HepG2 (cell line): Measurements from ENCODE around the gene TNFAIP8L1. TPM values are rescaled to one million over a fixed set of nuclear protein-coding genes. Genes with fewer than 3 reads are reported as not detected.

Experiments
- BHLHE40 ChIP-seq: IDR thresholded peaks from 2 replicates; pipeline ENCODE4 v1.6.1; 2011; ENCODE audit warnings: low read length, improper control_type of control experiment
- DNMT1 ChIP-seq: sonication (generic); formaldehyde crosslinking; IDR thresholded peaks from 2 replicates; pipeline ENCODE4 v1.5.1; 2020; ENCODE audit warnings: mild to moderate bottlenecking, missing genetic modification reagents
- ETV5 ChIP-seq: IDR thresholded peaks from 2 replicates; pipeline ENCODE4 v1.6.1; 2018; ENCODE audit warnings: missing biosample characterization, missing genetic modification reagents, inconsistent platforms, borderline replicate concordance
- FOSL2 ChIP-seq: sonication (generic); formaldehyde crosslinking; IDR thresholded peaks from 2 replicates; pipeline ENCODE4 v1.4.0; 2020; ENCODE audit warnings: missing genetic modification reagents
- NBN ChIP-seq: fragments of 450-650 bp; conservative IDR thresholded peaks from 2 replicates; pipeline ENCODE4 v1.6.1; 2017
- PPARG ChIP-seq: conservative IDR thresholded peaks from 2 replicates; pipeline ENCODE4 v1.6.1; 2016; ENCODE audit warnings: missing biosample characterization, missing genetic modification reagents
- SALL1 ChIP-seq: sonication (generic); formaldehyde crosslinking; IDR thresholded peaks from 2 replicates; pipeline ENCODE4 v1.8.0; 2022; ENCODE audit warnings: mild to moderate bottlenecking, missing genetic modification reagents
- SALL2 ChIP-seq: sonication (generic); formaldehyde crosslinking; IDR thresholded peaks from 2 replicates; pipeline ENCODE4 v1.8.1; 2023; ENCODE audit warnings: mild to moderate bottlenecking, missing genetic modification reagents, inconsistent platforms
- SRSF1 ChIP-seq: fragments of 200-400 bp; formaldehyde crosslinking; optimal IDR thresholded peaks from 2 replicates; pipeline ENCODE3; 2017; ENCODE audit warnings: mild to moderate bottlenecking, low read depth, low read length, moderate library complexity
- ZNF143 ChIP-seq: sonication (generic); formaldehyde crosslinking; IDR thresholded peaks from 2 replicates; pipeline ENCODE4 v1.4.0; 2020; ENCODE audit warnings: missing genetic modification reagents
- ZNF30 ChIP-seq: sonication (generic); formaldehyde crosslinking; IDR thresholded peaks from 2 replicates; pipeline ENCODE4 v1.5.0; 2020; ENCODE audit warnings: mild to moderate bottlenecking, missing genetic modification reagents
- ZNF543 ChIP-seq: sonication (generic); formaldehyde crosslinking; IDR thresholded peaks from 2 replicates; pipeline ENCODE4 v1.4.0; 2020; ENCODE audit warnings: mild to moderate bottlenecking, missing genetic modification reagents
- ZNF720 ChIP-seq: sonication (generic); formaldehyde crosslinking; IDR thresholded peaks from 2 replicates; pipeline ENCODE4 v1.4.0; 2020; ENCODE audit warnings: missing genetic modification reagents
- ZNF83 ChIP-seq: sonication (generic); formaldehyde crosslinking; IDR thresholded peaks from 2 replicates; pipeline ENCODE4 v1.4.0; 2020; ENCODE audit warnings: missing genetic modification reagents, mild to moderate bottlenecking, borderline replicate concordance
- ZNF891 ChIP-seq: sonication (generic); formaldehyde crosslinking; IDR thresholded peaks from 2 replicates; pipeline ENCODE4 v1.5.0; 2020; ENCODE audit warnings: mild to moderate bottlenecking, missing genetic modification reagents
- ZZZ3 ChIP-seq: sonication (generic); formaldehyde crosslinking; IDR thresholded peaks from 2 replicates; pipeline ENCODE4 v1.4.0; 2020; ENCODE audit warnings: missing genetic modification reagents, mild to moderate bottlenecking, borderline replicate concordance
- polyA plus RNA-seq, 8 experiments: library from polyadenylated mRNA; depleted of rRNA in 3 of 8; stranded (reverse) in 7 of 8; unstranded in 1 of 8; fragments of >200 nt; fragmentation: Illumina TruSeq in 4 of 8; extraction: Trizol in 4 of 8; gene quantifications; 2 replicates each; pipeline versions ENCODE4 v1.2.1 to v1.2.3, GENCODE V29; 2011 to 2016; ENCODE audit warnings: low read depth in 4 of 8, missing spikeins in 1 of 8, mixed read lengths in 1 of 8; ENCODE audit not compliant: insufficient read depth in 1 of 8
- total RNA-seq, 5 experiments: library from RNA; depleted of rRNA; stranded (reverse); fragments of >200 nt; fragmentation: Illumina TruSeq; extraction: Trizol; gene quantifications; 2 replicates each; pipeline ENCODE4 v1.2.3, GENCODE V29; 2016; ENCODE audit warnings: low read depth in 1 of 5
- TF ChIP-seq, protein P1 (sequence below): sonication (generic); formaldehyde crosslinking; IDR thresholded peaks from 2 replicates; pipeline ENCODE4 v1.5.0; 2020; ENCODE audit warnings: mild to moderate bottlenecking, missing genetic modification reagents, borderline replicate concordance
- TF ChIP-seq, protein P2 (sequence below): sonication (generic); formaldehyde crosslinking; IDR thresholded peaks from 2 replicates; pipeline ENCODE4 v1.4.0; 2020; ENCODE audit warnings: missing genetic modification reagents, borderline replicate concordance
- TF ChIP-seq, protein P3 (sequence below): sonication (generic); formaldehyde crosslinking; conservative IDR thresholded peaks from 2 replicates; pipeline ENCODE4 v1.8.0; 2022; ENCODE audit warnings: mild to moderate bottlenecking, moderate library complexity, missing genetic modification reagents

The TNFAIP8L1 gene
- total and polyA plus RNA-seq, 2 of the 13 experiments (the other 11 are each of a cell fraction or from before 2014, with no cell fraction given) = 13.4 to 21.4 TPM

DNA sequence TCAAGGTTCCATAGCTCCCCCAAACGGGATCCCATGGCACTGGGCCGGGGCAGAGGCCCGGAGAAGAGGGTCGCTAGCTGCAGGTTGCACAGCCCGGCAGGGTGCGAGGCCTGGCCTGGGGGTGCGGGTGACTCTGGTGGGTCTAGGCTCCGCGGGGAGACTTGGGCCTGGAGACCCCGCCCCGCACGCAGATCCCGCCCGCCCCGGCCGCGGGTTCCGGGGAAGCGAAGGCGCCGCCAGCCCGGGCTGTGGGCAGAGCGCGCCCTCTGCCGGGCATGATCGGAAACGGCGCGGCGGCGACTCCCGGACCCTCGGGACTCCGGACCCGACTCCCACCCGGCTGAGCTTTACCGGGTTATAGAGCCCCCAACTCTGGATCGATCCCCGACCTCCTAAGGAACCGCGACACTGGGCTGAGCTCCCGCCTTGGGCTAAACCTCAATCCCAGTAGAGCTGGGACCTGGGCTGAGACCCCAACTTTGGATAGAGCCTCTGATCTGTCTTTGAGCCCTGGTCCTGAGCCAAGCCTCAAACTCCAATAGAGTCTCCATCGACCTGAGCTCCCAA, 3.1 kb upstream of the TNFAIP8L1 start (continued):
- TF ChIP-seq, protein P1, sequence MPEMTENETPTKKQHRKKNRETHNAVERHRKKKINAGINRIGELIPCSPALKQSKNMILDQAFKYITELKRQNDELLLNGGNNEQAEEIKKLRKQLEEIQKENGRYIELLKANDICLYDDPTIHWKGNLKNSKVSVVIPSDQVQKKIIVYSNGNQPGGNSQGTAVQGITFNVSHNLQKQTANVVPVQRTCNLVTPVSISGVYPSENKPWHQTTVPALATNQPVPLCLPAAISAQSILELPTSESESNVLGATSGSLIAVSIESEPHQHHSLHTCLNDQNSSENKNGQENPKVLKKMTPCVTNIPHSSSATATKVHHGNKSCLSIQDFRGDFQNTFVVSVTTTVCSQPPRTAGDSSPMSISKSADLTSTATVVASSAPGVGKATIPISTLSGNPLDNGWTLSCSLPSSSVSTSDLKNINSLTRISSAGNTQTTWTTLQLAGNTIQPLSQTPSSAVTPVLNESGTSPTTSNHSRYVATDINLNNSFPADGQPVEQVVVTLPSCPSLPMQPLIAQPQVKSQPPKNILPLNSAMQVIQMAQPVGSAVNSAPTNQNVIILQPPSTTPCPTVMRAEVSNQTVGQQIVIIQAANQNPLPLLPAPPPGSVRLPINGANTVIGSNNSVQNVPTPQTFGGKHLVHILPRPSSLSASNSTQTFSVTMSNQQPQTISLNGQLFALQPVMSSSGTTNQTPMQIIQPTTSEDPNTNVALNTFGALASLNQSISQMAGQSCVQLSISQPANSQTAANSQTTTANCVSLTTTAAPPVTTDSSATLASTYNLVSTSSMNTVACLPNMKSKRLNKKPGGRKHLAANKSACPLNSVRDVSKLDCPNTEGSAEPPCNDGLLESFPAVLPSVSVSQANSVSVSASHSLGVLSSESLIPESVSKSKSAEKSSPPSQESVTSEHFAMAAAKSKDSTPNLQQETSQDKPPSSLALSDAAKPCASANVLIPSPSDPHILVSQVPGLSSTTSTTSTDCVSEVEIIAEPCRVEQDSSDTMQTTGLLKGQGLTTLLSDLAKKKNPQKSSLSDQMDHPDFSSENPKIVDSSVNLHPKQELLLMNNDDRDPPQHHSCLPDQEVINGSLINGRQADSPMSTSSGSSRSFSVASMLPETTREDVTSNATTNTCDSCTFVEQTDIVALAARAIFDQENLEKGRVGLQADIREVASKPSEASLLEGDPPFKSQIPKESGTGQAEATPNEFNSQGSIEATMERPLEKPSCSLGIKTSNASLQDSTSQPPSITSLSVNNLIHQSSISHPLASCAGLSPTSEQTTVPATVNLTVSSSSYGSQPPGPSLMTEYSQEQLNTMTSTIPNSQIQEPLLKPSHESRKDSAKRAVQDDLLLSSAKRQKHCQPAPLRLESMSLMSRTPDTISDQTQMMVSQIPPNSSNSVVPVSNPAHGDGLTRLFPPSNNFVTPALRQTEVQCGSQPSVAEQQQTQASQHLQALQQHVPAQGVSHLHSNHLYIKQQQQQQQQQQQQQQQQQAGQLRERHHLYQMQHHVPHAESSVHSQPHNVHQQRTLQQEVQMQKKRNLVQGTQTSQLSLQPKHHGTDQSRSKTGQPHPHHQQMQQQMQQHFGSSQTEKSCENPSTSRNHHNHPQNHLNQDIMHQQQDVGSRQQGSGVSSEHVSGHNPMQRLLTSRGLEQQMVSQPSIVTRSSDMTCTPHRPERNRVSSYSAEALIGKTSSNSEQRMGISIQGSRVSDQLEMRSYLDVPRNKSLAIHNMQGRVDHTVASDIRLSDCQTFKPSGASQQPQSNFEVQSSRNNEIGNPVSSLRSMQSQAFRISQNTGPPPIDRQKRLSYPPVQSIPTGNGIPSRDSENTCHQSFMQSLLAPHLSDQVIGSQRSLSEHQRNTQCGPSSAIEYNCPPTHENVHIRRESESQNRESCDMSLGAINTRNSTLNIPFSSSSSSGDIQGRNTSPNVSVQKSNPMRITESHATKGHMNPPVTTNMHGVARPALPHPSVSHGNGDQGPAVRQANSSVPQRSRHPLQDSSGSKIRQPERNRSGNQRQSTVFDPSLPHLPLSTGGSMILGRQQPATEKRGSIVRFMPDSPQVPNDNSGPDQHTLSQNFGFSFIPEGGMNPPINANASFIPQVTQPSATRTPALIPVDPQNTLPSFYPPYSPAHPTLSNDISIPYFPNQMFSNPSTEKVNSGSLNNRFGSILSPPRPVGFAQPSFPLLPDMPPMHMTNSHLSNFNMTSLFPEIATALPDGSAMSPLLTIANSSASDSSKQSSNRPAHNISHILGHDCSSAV (CRISPR knock-in tag) = no peak
- TF ChIP-seq SRSF1 (no peak), ZNF83 (no peak), FOSL2 (CRISPR knock-in tag) (0 out of 2 replicates have a peak, but pooled peaks have one; percentile 6), ETV5 (no peak; the same call in 1 of the 2 replicates), NBN (no peak), DNMT1 (CRISPR knock-in tag) (no peak), ZNF891 (peak; percentile 62; the same call in 1 of the 2 replicates), SALL1 (CRISPR knock-in tag) (peak; percentile 48; the same call in 1 of the 2 replicates), ZZZ3 (CRISPR knock-in tag) (no peak), ZNF720 (CRISPR knock-in tag) (no peak), ZNF543 (CRISPR knock-in tag) (no peak), ZNF30 (CRISPR knock-in tag) (no peak), BHLHE40 (no peak), PPARG (CRISPR knock-in tag) (no peak), SALL2 (peak; percentile 69; the same call in 1 of the 2 replicates), ZNF143 (CRISPR knock-in tag) (no peak)
- TF ChIP-seq, protein P2, sequence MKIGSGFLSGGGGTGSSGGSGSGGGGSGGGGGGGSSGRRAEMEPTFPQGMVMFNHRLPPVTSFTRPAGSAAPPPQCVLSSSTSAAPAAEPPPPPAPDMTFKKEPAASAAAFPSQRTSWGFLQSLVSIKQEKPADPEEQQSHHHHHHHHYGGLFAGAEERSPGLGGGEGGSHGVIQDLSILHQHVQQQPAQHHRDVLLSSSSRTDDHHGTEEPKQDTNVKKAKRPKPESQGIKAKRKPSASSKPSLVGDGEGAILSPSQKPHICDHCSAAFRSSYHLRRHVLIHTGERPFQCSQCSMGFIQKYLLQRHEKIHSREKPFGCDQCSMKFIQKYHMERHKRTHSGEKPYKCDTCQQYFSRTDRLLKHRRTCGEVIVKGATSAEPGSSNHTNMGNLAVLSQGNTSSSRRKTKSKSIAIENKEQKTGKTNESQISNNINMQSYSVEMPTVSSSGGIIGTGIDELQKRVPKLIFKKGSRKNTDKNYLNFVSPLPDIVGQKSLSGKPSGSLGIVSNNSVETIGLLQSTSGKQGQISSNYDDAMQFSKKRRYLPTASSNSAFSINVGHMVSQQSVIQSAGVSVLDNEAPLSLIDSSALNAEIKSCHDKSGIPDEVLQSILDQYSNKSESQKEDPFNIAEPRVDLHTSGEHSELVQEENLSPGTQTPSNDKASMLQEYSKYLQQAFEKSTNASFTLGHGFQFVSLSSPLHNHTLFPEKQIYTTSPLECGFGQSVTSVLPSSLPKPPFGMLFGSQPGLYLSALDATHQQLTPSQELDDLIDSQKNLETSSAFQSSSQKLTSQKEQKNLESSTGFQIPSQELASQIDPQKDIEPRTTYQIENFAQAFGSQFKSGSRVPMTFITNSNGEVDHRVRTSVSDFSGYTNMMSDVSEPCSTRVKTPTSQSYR (CRISPR knock-in tag) = no peak
- TF ChIP-seq, protein P3, sequence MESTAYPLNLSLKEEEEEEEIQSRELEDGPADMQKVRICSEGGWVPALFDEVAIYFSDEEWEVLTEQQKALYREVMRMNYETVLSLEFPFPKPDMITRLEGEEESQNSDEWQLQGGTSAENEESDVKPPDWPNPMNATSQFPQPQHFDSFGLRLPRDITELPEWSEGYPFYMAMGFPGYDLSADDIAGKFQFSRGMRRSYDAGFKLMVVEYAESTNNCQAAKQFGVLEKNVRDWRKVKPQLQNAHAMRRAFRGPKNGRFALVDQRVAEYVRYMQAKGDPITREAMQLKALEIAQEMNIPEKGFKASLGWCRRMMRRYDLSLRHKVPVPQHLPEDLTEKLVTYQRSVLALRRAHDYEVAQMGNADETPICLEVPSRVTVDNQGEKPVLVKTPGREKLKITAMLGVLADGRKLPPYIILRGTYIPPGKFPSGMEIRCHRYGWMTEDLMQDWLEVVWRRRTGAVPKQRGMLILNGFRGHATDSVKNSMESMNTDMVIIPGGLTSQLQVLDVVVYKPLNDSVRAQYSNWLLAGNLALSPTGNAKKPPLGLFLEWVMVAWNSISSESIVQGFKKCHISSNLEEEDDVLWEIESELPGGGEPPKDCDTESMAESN (CRISPR knock-in tag) = no peak
